Mammary epithelial cell (primary cell): ENCODE measurements around the gene CYP2C9.

Source experiments
- CTCF ChIP-seq, 2 donors: IDR thresholded peaks in 1 of 2; conservative IDR thresholded peaks in 1 of 2; 2 replicates each; pipeline ENCODE4 v1.5.1; 2011 to 2012; ENCODE audit warnings: inconsistent platforms in 2 of 2, low read length in 2 of 2, mild to moderate bottlenecking in 2 of 2, control low read depth in 1 of 2, low read depth in 1 of 2; ENCODE audit not compliant: insufficient read depth in 1 of 2; ENCODE audit errors: extremely low read depth in 1 of 2
- EZH2 ChIP-seq: IDR thresholded peaks from 2 replicates; pipeline ENCODE4 v1.6.1; 2012; ENCODE audit warnings: low read length, inconsistent platforms, borderline replicate concordance

DNA sequence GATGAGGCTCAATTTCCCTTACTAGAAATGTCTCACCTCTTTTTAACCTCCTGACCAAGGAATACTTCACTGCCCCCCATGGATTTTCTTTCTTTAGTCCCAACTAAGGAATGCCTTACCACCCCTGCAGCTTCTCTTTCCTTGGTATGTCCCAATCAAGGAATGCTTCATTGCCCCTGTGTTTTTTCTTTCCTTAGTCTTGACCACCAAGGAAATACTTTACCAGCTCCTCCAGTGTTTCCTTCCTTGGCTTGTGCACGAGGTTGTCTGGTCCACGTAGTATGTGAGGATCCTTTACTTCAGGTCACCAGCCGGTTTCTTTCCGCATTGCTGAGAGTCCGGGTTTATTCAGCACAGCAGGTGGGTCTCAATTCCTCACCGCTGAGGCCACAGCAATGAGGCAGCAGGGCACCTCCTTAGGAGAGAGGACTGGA, 59.3 kb downstream of the CYP2C9 start:
- TF ChIP-seq CTCF (conservative IDR thresholded peaks at IDR 0.05 in 1 of 2, IDR thresholded peaks at IDR 0.05 in 1 of 2; ENCODE audit: extremely low read depth in 1 of 2, insufficient read depth in 1 of 2, low read depth in 1 of 2, low read length in 2 of 2) (no peak), EZH2 (no peak)
